HG03575 (cell line): ENCODE measurements around the gene IFI27.

Experiments used
- ATAC-seq: cut with Tn5 transposase; IDR thresholded peaks from one replicate; pipeline ENCODE4 v1.9.1; 2021; ENCODE audit not compliant: unreplicated experiment, insufficient number of reproducible peaks, low FRiP score; ENCODE audit errors: extremely low read depth

IFI27 gene

DNA sequence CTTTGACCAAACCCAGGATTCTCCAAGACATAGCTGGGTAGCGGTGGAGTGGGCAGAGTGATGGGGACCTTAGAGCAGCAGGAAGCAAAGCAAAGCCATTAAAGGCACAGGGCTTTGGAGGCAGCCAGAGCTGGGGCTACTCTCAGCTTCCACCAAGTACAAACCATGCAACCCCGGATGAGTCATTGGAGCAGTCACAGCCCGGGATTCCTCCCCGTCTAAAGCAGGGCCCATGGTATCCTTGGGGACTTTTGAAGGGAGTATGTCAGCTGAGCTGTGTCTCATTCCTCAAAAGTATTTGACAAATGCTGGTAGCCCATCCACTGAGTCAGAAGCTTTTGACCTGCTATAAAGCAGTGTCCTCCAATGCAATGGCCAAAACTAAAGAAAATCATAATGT, 9.7 kb upstream of the IFI27 start:
- no peak for ATAC-seq

DNA sequence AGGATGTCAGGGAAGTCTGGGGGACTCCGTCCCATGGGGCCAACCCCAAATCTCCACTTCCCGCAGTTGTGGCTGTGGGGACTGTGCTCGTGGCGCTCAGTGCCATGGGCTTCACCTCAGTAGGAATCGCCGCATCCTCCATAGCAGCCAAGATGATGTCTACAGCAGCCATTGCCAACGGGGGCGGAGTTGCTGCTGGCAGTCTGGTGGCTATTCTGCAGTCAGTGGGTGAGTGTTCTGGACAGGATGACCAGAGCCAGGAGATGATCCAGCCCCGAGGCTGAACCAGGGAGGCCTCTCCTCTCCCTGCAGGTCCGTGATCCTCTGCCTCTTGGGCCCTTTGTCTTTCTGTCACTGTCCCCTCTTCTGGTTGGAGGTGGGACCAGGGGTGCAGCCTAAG, 8.8 kb upstream of the IFI27 start:
- no peak for ATAC-seq

DNA sequence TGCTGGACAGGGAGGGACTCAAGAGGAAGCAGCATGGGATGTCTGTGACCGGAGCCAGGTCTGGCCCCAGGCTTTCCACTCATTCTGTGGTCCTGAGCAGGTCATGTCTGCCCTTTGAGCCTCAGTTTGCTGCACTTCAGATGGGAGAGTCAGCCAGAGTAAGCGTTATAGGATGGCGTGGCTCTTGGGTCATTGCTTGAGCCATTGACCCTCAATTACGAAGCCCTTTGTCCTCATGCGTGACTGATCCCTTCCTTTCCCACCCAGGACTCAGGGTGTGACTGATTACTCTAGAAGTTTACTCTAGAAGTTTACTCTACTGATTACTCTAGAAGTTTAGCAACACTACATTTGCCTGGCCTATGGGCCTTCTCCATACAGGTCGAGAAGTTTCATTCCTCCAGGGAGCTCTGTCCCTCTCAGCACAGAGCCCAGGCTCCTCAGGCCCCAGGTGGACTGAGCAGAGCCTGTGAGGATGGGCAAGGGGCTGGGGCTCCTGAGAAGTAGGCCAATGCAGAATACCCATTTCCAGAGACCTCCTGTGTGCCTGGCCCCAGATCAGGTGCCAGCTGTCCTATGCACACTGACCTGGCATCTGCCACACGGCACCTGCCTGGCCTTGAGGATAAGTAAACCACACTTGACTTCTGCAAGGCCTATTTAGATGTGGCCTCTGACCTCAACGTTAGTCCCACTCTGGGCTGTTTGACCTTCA, 7.6 kb upstream of the IFI27 start:
- ATAC-seq = no peak

DNA sequence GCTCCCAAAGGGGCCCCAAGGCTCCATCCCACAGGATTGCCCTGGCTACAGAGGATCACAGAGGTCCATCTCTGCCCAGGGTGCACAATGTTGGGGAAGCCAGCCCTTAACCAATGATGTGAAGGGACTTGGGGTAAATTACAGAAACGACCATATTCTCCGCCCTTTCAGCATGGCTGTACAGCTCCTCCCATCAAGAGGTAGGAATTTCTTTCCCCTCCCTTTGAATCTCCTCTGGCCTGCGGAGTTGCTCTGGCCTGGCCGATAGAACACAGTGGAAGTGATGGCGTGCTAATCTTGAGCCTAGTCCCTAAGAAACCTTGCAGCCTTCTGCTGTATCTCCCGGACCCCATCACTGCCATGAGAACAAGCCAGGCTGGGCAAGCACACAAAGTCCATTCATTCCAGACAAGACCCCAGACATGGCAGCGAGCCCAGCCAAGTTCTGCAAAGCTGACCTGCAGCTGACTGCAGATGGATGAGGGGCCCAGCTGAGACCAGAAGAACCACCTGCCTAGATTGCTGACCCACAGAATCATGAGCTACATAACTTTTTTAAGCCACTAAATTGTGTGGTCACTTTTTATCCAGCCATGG, 6.9 kb upstream of the IFI27 start:
- ATAC-seq = no peak

DNA sequence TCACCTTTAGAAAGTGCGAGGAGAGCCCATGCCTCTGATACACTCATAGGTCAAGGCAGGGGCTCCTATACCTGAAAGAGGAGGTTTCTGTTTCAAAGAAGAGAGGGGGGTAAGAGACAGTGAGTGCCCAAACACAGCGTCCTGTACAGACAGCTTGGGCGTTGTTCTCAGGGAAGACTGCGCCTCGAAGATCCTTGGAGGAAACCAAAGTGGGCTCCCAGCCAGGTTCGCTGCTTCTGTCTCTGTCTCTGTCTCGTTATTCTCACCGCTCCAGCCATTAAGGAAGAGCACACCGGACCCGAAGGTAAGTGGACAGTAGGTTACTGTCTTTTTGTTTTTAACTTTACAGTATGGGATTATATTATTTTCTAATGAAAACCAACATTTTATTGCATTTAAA, 5.8 kb upstream of the IFI27 start:
- no peak for ATAC-seq

DNA sequence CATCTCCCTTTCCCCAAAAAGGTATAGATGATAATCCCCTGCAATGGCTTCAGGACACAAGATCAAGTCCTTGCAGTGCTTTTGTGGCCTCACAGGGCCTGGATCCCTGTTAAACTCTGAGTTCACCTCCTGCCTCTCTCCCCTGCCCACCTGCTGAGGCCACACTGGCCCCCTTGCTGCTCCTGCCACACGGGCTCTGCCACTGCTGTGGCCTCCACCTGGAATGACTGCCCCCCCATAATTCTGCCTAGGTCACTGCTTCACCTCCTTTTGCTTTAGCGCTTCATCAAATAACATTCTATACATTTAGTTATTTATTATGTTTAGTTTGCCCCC, 653 bp upstream of the IFI27 start:
- ATAC-seq = no peak

DNA sequence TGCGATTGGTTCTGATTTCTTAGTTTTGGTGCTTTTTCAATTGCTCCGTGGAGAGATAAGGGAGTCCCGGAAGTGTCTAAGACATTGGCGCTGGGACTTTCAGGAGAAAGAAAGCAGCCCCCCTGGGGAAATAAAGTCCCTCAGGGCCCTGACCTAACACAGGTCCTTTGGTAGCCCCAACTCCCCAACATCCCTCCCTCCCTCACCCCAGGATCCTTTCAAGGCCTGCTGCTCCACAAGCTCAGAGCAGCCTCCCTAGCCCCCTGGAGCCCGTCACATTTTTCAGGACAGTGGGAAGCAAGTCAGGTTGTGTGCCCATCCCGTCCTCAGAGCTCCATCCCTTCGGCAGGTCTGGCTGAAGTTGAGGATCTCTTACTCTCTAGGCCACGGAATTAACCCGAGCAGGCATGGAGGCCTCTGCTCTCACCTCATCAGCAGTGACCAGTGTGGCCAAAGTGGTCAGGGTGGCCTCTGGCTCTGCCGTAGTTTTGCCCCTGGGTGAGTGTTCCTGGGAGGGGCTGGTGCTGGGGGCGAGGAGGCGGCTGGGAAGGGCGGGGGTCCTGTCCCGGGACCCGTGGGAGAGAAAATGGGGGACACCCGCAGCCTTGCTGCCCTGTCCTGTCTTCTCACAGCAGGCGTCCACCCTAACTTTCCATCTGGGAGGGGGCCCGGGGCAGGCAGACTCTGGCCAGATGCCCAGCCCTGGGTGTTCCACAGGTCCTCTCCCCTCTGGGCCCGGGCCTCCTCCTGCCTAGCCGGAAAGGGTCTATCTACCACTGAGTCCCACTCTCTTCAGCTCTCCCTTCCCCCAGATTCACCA, 950 bp downstream of the IFI27 start:
- ATAC-seq = no peak

DNA sequence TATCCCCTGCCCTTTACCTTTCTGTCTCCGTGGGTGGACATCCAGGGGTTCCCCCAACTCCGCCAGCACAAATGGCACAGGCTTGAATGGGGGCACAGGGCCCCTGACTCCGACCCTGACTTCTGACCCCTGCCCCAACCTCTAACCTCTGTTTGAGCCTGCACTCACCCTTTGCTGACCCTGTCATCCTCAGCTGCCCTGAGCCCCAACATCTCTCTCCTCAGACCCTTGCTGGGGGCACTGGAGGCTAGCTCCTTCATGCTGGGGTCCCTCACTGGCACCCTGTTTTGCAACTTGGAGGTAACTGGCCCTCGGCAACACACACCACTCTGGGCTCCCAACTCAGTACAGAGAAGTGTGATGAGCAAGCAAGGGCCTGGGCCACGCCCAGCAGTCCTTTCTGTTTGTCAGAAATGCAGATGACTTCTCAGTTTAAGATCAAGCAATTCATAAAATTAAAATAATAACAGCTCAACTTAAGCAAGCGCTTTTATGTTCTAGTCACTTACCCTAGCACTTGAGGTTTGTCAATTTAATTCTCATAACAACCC, 2.1 kb downstream of the IFI27 start:
- ATAC-seq = no peak

DNA sequence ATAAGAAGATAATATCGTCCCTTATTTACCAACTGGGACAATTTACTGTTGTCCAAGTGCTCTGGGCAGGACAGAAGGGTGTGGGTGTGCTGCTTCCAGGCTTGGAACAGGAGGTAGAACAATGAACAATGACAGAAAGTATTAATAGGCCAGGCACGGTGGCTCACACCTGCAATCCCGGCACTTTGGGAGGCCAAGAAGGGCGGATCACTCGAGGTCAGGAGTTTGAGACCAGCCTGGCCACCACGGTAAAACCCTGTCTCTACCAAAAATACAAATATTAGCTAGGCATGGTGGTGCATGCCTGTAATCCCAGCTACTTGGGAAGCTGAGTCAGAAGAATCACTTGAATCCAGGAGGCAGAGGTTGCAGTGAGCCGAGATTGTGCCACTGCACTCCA, 2.5 kb downstream of the IFI27 start:
- no peak for ATAC-seq

DNA sequence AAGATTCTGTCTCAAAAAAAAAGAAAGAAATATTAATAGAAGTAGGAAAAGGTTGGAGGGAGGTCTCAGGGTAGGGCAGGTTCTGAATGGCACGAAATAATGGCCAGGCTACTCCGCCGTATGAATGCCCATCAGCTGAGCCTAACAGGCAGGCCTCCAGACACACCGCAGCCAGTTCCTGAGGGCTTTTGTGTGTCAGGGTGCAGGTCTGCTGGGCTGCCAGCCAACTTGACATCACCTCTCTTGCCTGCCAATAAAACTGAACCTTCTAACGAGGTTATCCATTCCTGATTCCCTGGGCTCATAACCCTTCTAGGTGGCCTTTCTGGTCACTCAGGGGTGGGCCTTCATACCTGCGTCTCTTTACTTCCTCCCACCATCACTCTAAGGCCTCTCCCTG, 3.0 kb downstream of the IFI27 start:
- ATAC-seq = no peak

DNA sequence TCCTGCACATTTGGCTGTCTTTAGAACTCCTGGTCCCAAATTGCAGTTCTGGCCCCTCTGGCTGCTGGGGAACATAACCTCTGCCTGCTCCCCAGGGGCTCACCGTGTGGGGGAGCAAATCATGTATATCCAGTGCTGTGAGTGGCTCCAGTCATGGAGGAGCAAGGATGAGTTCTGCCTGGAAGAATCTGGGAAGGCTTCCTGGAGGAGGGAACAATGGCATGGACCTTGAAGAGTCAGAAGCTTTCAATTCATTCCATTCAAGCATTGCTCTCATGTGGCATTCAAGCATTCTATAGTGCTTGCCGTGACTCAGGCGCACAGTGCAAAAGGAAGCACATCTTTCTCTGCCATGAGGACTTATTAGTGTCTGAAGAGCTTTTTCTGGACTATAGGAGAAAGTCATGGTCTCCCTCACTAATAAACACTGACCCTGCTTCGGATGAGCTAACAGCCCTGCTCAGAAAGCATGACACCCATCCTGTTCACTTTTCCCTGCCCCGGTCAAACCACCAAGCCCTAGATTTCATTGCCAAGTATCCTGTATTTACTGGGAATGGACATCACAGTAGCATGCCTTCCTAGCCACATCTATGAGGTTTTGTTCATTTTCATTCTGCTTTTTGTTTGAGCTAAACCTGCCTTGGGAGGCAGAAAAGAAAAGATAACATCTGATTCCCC, 3.5 kb downstream of the IFI27 start:
- ATAC-seq = no peak

DNA sequence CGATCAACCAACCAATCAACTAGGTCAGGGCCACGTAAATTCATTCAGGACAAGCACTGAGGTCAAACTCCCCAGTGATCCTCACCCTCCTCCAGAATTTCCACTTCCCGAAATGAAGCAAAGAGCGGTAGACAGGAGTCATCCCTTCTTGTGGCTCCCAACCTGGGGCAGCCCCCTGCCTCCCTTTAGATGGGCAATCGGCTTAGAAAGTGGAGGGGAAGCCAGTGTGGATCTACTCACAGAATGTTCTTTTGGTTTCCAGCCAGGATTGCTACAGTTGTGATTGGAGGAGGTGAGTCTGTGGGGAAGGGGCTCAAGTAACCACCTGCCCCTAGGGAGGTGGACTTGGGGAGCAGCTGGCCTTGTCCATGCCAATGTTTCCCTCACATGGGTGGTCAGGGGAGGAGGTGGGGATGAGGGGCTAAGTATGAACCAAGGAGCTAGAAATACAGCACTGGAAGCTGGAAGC, 4.1 kb downstream of the IFI27 start:
- ATAC-seq = no peak

DNA sequence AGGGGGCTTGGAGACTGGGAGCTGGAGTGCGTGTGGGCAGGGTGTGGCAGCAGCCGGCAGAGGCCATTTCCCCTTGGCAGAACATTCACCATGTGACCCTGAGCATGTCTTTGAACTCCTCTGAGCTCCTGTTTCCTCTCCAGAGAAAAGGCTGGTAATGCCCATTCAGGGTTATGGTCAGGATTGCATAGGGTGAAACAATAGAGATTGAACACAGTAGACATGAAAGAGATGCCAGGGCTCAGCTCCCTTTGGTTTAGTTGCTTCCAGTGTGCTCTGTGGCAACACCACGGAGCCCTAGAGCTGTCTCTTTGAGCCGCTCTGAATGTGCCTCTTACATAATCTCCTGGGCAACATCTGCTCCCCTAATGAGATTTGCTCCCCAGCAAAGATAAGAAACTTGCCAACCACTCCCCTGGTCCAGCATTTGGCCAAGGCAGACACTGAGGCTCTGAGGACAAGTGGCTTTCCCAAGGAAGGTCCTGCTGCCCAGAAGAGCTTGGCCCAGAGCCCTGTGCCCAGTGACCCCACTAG, 4.6 kb downstream of the IFI27 start:
- no peak for ATAC-seq

DNA sequence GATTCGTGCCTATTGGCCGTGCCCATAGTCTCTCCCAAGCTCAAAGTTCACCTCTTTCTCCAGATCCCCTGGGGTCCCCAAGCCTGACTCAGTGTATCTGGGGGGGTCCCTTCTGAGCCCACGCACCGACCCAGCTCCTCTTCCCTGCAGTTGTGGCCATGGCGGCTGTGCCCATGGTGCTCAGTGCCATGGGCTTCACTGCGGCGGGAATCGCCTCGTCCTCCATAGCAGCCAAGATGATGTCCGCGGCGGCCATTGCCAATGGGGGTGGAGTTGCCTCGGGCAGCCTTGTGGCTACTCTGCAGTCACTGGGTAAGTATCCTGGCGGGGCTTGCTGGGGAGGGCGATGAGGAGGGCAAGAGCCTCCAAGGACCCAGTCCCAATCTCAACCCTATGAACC, 5.1 kb downstream of the IFI27 start:
- ATAC-seq = no peak

DNA sequence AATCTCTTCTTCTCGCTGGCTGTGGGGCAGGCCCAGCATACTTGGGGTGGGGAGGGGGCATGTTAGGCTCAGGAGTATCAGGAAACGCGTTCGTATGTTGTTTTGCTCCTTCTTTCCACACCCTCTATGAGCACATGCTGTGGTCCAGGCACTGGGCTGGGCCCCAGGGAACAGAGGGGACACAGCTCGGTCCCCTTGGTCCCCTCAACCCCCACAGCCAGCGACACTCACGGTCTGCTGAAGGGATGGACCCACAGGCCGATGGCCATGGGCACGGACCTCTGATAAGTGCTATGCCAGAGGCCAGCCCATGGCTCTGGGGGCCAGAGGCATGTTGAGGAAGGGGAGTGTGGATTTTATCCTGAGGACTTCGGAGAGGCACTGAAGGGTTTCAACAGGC, 6.2 kb downstream of the IFI27 start:
- no peak for ATAC-seq

DNA sequence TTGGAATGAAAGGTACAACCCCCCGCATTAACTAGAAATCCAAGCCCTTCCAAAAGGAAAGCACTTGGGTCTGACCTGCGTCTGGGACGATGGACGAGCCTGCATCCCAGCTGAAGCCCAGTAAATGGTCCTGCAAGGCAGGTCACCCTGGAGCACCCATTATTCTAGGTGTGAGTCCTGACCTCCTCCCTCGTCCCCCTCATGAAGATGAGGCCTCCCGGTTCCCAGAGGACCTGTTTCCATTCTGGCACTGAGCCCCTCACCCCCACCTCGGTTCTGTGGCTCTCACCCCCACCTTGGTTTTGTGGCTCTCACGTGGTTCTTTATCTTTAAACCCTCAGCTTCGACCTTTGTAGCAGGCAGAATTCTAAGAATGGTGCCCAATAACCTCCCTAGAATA, 7.3 kb downstream of the IFI27 start:
- no peak for ATAC-seq

DNA sequence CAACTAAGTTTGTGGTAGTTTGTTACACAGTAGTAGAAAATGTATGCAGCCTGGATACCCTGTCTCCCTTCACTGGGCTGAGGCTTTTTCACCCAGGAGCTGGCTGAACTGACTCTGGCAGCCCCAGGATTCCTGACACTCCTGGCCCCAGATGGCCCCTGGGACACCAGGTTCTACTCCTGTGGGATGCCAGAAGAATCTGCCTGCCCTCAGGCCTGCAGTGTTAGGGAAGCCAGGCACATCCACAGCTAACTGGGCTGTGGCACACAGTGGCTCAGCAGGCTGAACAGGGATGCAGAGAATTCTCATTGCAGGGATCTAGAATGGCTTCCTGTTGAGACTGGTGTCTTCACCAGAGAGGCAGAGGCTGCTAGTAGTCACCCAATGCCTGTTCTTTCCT, 8.5 kb downstream of the IFI27 start:
- no peak for ATAC-seq

DNA sequence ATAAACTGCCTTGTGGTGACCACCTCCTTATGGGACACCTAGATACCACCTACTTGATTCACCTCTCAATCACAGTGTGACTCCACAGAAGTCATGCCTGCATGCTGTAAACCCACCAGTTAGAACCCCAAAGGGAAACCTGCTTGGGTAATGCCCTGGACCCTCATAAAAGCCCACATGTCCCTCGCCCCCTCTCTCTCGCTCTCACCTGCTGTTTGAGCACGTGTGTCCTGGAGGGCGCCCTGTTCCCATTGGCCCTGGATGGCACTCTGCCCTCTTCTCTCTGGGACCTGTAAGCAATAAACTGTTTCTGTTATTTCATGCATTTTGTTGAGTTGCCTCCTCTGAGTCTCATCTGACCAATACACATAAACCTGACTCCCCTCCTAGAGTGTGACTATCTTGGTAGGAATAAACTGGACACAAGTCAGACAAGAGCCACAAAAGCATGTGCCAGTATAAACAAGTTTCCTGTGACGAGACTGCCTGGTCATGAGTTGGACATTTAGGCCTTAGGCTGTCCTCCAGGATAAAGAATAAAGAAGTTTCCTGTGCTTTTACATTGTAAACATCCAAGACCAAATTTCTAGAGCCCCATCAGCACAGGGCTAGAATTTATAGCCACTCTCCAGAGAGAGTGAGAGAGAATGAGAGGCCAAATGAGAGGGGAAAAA, 10.3 kb downstream of the IFI27 start:
- ATAC-seq = no peak

DNA sequence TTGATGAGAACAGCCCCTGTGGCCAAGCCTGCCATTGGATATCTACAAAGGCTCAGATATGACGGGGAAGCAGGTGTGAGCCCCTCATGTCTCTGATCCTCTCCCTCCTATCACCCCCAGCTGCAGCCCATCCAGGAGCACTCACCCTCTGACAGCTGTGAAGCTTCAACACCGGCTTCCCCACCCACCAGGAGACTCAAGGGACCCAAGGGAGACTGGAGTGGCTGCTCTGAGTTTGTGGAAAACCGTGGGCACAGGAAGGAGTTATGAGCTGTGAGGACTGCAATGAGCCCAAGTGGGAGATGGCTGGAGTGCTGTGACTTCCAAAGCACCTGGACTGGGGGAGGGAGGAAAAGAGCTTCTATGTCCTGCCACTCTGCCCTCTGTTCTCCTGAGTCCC, 10.9 kb downstream of the IFI27 start:
- no peak for ATAC-seq
